ENCODE measurements around the gene GCGR. TPM values are rescaled to one million over a fixed set of nuclear protein-coding genes. Genes with fewer than 3 reads are reported as not detected.

GCGR gene
- total and polyA plus RNA-seq, 2 donors from 2014 or later, result 9.3 to 37.2 TPM

GRCh38 chr17:81849457-81849856 is 45.5 kb downstream of the GCGR start:
- intact Hi-C loops (cut with DNase I), result no loop called here
- FAIRE-seq, result no peak
- DNase-seq, result no peak
- TF ChIP-seq, protein P1, sequence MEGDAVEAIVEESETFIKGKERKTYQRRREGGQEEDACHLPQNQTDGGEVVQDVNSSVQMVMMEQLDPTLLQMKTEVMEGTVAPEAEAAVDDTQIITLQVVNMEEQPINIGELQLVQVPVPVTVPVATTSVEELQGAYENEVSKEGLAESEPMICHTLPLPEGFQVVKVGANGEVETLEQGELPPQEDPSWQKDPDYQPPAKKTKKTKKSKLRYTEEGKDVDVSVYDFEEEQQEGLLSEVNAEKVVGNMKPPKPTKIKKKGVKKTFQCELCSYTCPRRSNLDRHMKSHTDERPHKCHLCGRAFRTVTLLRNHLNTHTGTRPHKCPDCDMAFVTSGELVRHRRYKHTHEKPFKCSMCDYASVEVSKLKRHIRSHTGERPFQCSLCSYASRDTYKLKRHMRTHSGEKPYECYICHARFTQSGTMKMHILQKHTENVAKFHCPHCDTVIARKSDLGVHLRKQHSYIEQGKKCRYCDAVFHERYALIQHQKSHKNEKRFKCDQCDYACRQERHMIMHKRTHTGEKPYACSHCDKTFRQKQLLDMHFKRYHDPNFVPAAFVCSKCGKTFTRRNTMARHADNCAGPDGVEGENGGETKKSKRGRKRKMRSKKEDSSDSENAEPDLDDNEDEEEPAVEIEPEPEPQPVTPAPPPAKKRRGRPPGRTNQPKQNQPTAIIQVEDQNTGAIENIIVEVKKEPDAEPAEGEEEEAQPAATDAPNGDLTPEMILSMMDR (IDR thresholded peaks at IDR 0.05; ENCODE audit: borderline replicate concordance, extremely low read depth, insufficient read depth), result no peak
- H3K36me3 ChIP-seq (ENCODE audit: control insufficient read depth in 2 of 3, insufficient read depth in 3 of 3, low read length in 3 of 3), result peaks cover 0 to 52% (median 20%) of the 10 kb centered on the region in 3 donors
- no peak overlapping the region for H3K9ac ChIP-seq (ENCODE audit: low read length in 3 of 3)
- no peak overlapping the region for H3K27ac ChIP-seq (ENCODE audit: low read depth in 2 of 2, low read length in 2 of 2)
- H3K27me3 ChIP-seq (ENCODE audit: control insufficient read depth, insufficient read depth, low read length), result no peaks in the 10 kb centered on the region
- H3K4me1 ChIP-seq (ENCODE audit: control insufficient read depth in 2 of 3, insufficient read depth in 2 of 3, low read depth in 1 of 3, low read length in 3 of 3), result no peaks in the 10 kb centered on the region
- no peak overlapping the region for H3K4me3 ChIP-seq (ENCODE audit: low read length in 3 of 3)
- no peaks in the 10 kb centered on the region for H3K9me3 ChIP-seq (ENCODE audit: control insufficient read depth in 2 of 3, insufficient read depth in 1 of 3, low read length in 3 of 3)

DNA sequence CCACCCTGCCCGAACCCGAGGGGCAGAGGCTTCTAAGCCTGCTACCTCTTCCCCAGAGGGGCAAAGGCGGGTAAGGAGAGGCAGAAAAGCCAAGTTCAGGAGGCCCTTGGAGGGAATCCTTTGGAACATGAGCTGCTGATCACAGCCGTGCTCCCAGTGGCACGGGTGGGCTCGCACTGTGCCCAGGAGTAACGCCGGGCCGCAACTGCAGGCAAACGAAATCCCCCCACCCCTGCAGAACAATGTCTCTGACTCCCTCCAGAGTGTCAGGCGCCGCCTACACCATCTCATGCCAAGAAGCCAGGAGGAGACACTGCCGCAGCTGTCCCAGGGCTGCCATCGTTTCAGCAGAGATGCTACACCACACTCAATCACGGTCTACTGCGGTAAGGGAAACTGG is 47.5 kb downstream of the GCGR start:
- no peak for FAIRE-seq
- H3K36me3 ChIP-seq (ENCODE audit: control insufficient read depth in 2 of 3, insufficient read depth in 3 of 3, low read length in 3 of 3), result peaks cover 0 to 46% (median 21%) of the 10 kb centered on the region in 3 donors

GRCh38 chr17:81852237-81852636 is 48.3 kb downstream of the GCGR start:
- H3K4me3 ChIP-seq (ENCODE audit: low read length in 3 of 3), result no peak overlapping the region
- no peak for FAIRE-seq
- no peak for DNase-seq
- intact Hi-C loops (cut with DNase I), result no loop called here
- H3K27ac ChIP-seq (ENCODE audit: low read depth in 2 of 2, low read length in 2 of 2), result no peak overlapping the region
- peaks cover 0 to 42% (median 20%) of the 10 kb centered on the region in 3 donors for H3K36me3 ChIP-seq (ENCODE audit: control insufficient read depth in 2 of 3, insufficient read depth in 3 of 3, low read length in 3 of 3)
- H3K9me3 ChIP-seq (ENCODE audit: control insufficient read depth in 2 of 3, insufficient read depth in 1 of 3, low read length in 3 of 3), result no peaks in the 10 kb centered on the region
- TF ChIP-seq, protein P1 (IDR thresholded peaks at IDR 0.05; ENCODE audit: borderline replicate concordance, extremely low read depth, insufficient read depth), result no peak
- H3K27me3 ChIP-seq (ENCODE audit: control insufficient read depth, insufficient read depth, low read length), result no peaks in the 10 kb centered on the region
- no peaks in the 10 kb centered on the region for H3K4me1 ChIP-seq (ENCODE audit: control insufficient read depth in 2 of 3, insufficient read depth in 2 of 3, low read depth in 1 of 3, low read length in 3 of 3)
- H3K9ac ChIP-seq (ENCODE audit: low read length in 3 of 3), result no peak overlapping the region

More for the DNA sequence above, 47.5 kb downstream of the GCGR start:
- H3K27me3 ChIP-seq (ENCODE audit: control insufficient read depth, insufficient read depth, low read length), result no peaks in the 10 kb centered on the region
- TF ChIP-seq, protein P1 (IDR thresholded peaks at IDR 0.05; ENCODE audit: borderline replicate concordance, extremely low read depth, insufficient read depth), result no peak
- H3K4me1 ChIP-seq (ENCODE audit: control insufficient read depth in 2 of 3, insufficient read depth in 2 of 3, low read depth in 1 of 3, low read length in 3 of 3), result no peaks in the 10 kb centered on the region
- no peaks in the 10 kb centered on the region for H3K9me3 ChIP-seq (ENCODE audit: control insufficient read depth in 2 of 3, insufficient read depth in 1 of 3, low read length in 3 of 3)
- H3K9ac ChIP-seq (ENCODE audit: low read length in 3 of 3), result no peak overlapping the region
- H3K27ac ChIP-seq (ENCODE audit: low read depth in 2 of 2, low read length in 2 of 2), result no peak overlapping the region
- DNase-seq, result no peak
- intact Hi-C loops (cut with DNase I), result no loop called here
- no peak overlapping the region for H3K4me3 ChIP-seq (ENCODE audit: low read length in 3 of 3)

All from kidney (tissue), 14 donors.